ENCODE results near the gene DLG3. TPM values are rescaled to one million over a fixed set of nuclear protein-coding genes. Genes with fewer than 3 reads are reported as not detected.
A peak's percentile ranks its signal among the peaks of the same experiment; 100 is the strongest.

The DLG3 gene
- total RNA-seq, 1 experiment from 2014 or later, result 41.7 TPM

GRCh38 chrX:70454441-70455365 lies 10.1 kb downstream of the DLG3 start:
- peaks cover 46% of the 10 kb centered on the region for H3K4me1 Mint-ChIP-seq
- peak; percentile 91 for DNase-seq (ENCODE audit: low spot score)
- ChIA-PET POLR2A (interaction anchor here (0.6 to 1.0 kb wide), 4 partner anchors 21 to 515 kb away, joined by 3 to 8 read pairs (median 3); partner anchors contain the start of gene GDPD2), CTCF (interaction anchor here (0.6 to 1.9 kb wide), 16 partner anchors 12 to 515 kb away, joined by 3 to 9 read pairs (median 3); partner anchors contain the start of genes GDPD2, KIF4A and PDZD11)
- peak; percentile 85 for ATAC-seq
- no peaks in the 10 kb centered on the region for H3K9me3 Mint-ChIP-seq
- peak overlapping the region; percentile 92 for H3K4me3 Mint-ChIP-seq
- H3K36me3 Mint-ChIP-seq, result peaks cover 7% of the 10 kb centered on the region
- TF ChIP-seq CTCF (IDR thresholded peaks at IDR 0.05) (peak; percentile 54), SP1 (CRISPR knock-in tag; conservative IDR thresholded peaks at IDR 0.05) (peak; percentile 39; the same call in 1 of the 2 replicates), ZNF423 (CRISPR knock-in tag; IDR thresholded peaks at IDR 0.05) (peak; percentile 69; the same call in 1 of the 2 replicates), TP53 (CRISPR knock-in tag; IDR thresholded peaks at IDR 0.05) (no peak)
- peak overlapping the region; percentile 79 for H3K27ac Mint-ChIP-seq
- no peaks in the 10 kb centered on the region; the same call in 1 of the 2 replicates for H3K27me3 Mint-ChIP-seq (ENCODE audit: low read depth)

GRCh38 chrX:70455366-70456202 lies 10.9 kb downstream of the DLG3 start:
- Mint-ChIP-seq H3K36me3 (peaks cover 12% of the 10 kb centered on the region), H3K27ac (peak overlapping the region; percentile 83), H3K27me3 (ENCODE audit: low read depth) (no peaks in the 10 kb centered on the region), H3K4me3 (peak overlapping the region; percentile 92), H3K9me3 (no peaks in the 10 kb centered on the region), H3K4me1 (peaks cover 50% of the 10 kb centered on the region)
- ATAC-seq (peak; percentile 1; the same call in 1 of the 2 replicates), DNase-seq (ENCODE audit: low spot score) (peak; percentile 36)
- POLR2A ChIA-PET, result interaction anchor here (0.6 kb wide), 1 partner anchor 30 kb away, joined by 8 read pairs; no protein-coding TSS in a partner anchor
- CTCF ChIA-PET, result interaction anchor here (0.6 to 1.9 kb wide), 4 partner anchors 19 to 209 kb away, joined by 3 to 9 read pairs (median 6); partner anchors contain the start of genes GDPD2, KIF4A and PDZD11
- TF ChIP-seq ZNF138 (CRISPR knock-in tag; conservative IDR thresholded peaks at IDR 0.05) (no peak), FOXK1 (CRISPR knock-in tag; IDR thresholded peaks at IDR 0.05) (no peak), NR3C1 (CRISPR knock-in tag; conservative IDR thresholded peaks at IDR 0.05; ENCODE audit: low read depth) (no peak), SOX15 (CRISPR knock-in tag; IDR thresholded peaks at IDR 0.05) (no peak), ZNF512 (CRISPR knock-in tag; IDR thresholded peaks at IDR 0.05; ENCODE audit: borderline replicate concordance) (no peak), ZNF671 (CRISPR knock-in tag; IDR thresholded peaks at IDR 0.05) (no peak)

DNA sequence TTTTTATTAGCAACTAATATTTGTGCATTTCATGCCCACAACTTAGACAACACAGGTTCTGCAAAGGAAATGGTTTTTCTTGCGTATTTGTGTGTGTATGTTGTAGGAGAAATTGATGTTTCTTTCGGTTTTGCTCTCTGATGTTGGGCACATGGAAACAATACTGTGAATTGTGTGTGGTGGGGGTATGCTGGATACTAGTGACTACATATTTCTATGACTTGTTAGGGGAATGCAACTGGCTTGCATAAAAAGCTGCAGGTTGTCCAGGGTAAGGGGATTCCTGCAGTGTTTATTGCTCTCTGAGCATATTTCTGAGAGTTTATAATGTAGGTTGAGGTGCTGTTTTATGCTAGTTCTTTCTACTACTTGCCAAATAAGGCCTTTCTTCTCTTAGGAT lies 11.6 kb downstream of the DLG3 start:
- Mint-ChIP-seq H3K4me1 (peaks cover 53% of the 10 kb centered on the region), H3K36me3 (peaks cover 19% of the 10 kb centered on the region), H3K4me3 (peak overlapping the region; percentile 92), H3K9me3 (no peaks in the 10 kb centered on the region), H3K27ac (peak overlapping the region; percentile 83; the same call in 1 of the 2 replicates), H3K27me3 (ENCODE audit: low read depth) (no peaks in the 10 kb centered on the region)
- ChIA-PET POLR2A (no interaction called here), CTCF (no interaction called here)
- no peak for ATAC-seq
- DNase-seq (ENCODE audit: low spot score), result no peak
- TF ChIP-seq CREM (CRISPR knock-in tag; IDR thresholded peaks at IDR 0.05) (no peak), FOXP4 (CRISPR knock-in tag; IDR thresholded peaks at IDR 0.05) (no peak), RELA (CRISPR knock-in tag; IDR thresholded peaks at IDR 0.05; ENCODE audit: borderline replicate concordance) (no peak), ZNF281 (CRISPR knock-in tag; IDR thresholded peaks at IDR 0.05) (no peak), FOXP1 (CRISPR knock-in tag; IDR thresholded peaks at IDR 0.05; ENCODE audit: borderline replicate concordance) (no peak)
- TF ChIP-seq, protein P1, sequence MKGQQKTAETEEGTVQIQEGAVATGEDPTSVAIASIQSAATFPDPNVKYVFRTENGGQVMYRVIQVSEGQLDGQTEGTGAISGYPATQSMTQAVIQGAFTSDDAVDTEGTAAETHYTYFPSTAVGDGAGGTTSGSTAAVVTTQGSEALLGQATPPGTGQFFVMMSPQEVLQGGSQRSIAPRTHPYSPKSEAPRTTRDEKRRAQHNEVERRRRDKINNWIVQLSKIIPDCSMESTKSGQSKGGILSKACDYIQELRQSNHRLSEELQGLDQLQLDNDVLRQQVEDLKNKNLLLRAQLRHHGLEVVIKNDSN (CRISPR knock-in tag; IDR thresholded peaks at IDR 0.05), result no peak

All from WTC11 (cell line).